CD1c-positive myeloid dendritic cell (primary cell): ENCODE data around the gene PRR22.
"Not testable (repeated sequence)": the region's sequence is repeated elsewhere in the genome, so short reads cannot be mapped to it uniquely, and the experiment has no call there.

ENCODE experiments used
- DNase-seq: peaks from one replicate; pipeline ENCODE4 v3.0.0-alpha.2; 2016; ENCODE audit errors: extremely low spot score

Gene PRR22

GRCh38 chr19:5751709-5752108, 32.8 kb downstream of the PRR22 start:
- DNase-seq = no peak

GRCh38 chr19:5749505-5749904, 35.0 kb downstream of the PRR22 start:
- no peak for DNase-seq

- DNase-seq = not testable (repeated sequence)
Measured at GRCh38 chr19:5748920-5749319, 35.6 kb downstream of the PRR22 start.

- not testable (repeated sequence) for DNase-seq
Measured at GRCh38 chr19:5744999-5745398, 39.5 kb downstream of the PRR22 start.

GRCh38 chr19:5743630-5744029, 40.9 kb downstream of the PRR22 start:
- DNase-seq = no peak

GRCh38 chr19:5742051-5742450, 42.5 kb downstream of the PRR22 start:
- no peak for DNase-seq

GRCh38 chr19:5738423-5738822, 46.1 kb downstream of the PRR22 start:
- peak; percentile 6 for DNase-seq

GRCh38 chr19:5733172-5733571, 51.4 kb downstream of the PRR22 start:
- not testable (repeated sequence) for DNase-seq
